ENCODE results near the gene WDSUB1. TPM values are rescaled to one million over a fixed set of nuclear protein-coding genes. Genes with fewer than 3 reads are reported as not detected.

WDSUB1 gene, protein sequence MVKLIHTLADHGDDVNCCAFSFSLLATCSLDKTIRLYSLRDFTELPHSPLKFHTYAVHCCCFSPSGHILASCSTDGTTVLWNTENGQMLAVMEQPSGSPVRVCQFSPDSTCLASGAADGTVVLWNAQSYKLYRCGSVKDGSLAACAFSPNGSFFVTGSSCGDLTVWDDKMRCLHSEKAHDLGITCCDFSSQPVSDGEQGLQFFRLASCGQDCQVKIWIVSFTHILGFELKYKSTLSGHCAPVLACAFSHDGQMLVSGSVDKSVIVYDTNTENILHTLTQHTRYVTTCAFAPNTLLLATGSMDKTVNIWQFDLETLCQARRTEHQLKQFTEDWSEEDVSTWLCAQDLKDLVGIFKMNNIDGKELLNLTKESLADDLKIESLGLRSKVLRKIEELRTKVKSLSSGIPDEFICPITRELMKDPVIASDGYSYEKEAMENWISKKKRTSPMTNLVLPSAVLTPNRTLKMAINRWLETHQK
- total RNA-seq: 9.5 and 12.7 TPM in 2 replicates

DNA sequence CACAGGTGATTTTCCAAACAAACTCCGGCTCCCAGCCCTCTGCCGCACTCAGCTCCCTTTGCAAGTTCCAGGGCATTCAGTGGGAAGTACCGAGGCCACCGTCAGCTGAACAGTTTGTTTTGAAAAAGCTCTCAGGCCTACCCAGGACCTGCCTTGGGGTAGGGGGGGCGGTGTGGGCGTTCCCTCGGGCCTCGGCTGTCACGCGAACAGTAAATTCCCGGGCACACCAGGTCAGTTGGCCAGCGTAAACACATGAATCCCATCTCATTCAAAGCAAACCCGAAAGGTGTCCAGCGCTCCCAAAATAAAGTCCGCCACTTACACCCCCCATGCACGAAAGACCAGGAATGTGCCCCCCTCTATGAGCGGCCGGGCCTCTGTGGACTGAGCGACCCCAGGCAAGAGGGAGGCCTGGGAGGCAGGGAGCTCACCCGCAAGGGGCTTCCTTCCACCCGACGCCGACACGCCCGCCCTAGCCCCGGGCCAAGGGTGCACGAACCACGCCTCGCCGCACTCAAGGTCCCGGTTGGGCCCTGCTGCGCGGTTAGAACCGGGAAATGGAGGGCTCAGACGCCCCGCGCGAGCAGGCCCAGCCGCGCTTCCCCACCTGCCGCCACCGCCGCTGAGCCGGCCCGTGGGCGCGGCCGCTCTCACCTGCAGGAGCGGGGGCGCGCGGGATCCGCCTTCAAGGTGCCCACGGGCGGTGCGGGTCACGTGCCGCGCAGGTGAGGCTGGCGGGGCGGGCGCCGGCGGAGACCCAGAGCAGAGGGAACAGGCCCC is at the start of gene WDSUB1:
Gene WDSUB1 (minus strand): TSS at position 775 of the 780 bp plus-strand sequence. CDS start 3,634 bp downstream, outside the sequence.

